Mucosa of rectum (tissue), 2 donors: ENCODE measurements around the gene MNAT1.
"Not testable (repeated sequence)": the region's sequence is repeated elsewhere in the genome, so short reads cannot be mapped to it uniquely, and the experiment has no call there.

Experiments
- H3K27ac ChIP-seq, 2 donors: one replicate each; pipeline ENCODE4 v1.7.0; 2013; ENCODE audit warnings: inconsistent platforms in 2 of 2, low read depth in 2 of 2, low read length in 2 of 2
- H3K27me3 ChIP-seq, 2 donors: one replicate each; pipeline ENCODE4 v1.7.0; 2013; ENCODE audit warnings: low read length in 2 of 2; ENCODE audit not compliant: control insufficient read depth in 2 of 2, insufficient read depth in 2 of 2
- H3K36me3 ChIP-seq, 2 donors: one replicate each; pipeline ENCODE4 v1.7.0; 2013; ENCODE audit warnings: low read length in 2 of 2; ENCODE audit not compliant: control insufficient read depth in 2 of 2, insufficient read depth in 2 of 2
- H3K4me1 ChIP-seq, 2 donors: one replicate each; pipeline ENCODE4 v1.7.0; 2013; ENCODE audit warnings: low read length in 2 of 2, mild to moderate bottlenecking in 1 of 2; ENCODE audit not compliant: control insufficient read depth in 2 of 2, insufficient read depth in 2 of 2
- H3K4me3 ChIP-seq, 2 donors: one replicate each; pipeline ENCODE4 v1.7.0; 2013; ENCODE audit warnings: low read length in 2 of 2
- H3K9ac ChIP-seq, 2 donors: one replicate each; pipeline ENCODE4 v1.7.0; 2013; ENCODE audit warnings: low read length in 2 of 2, low read depth in 1 of 2, mild to moderate bottlenecking in 1 of 2
- H3K9me3 ChIP-seq, 2 donors: one replicate each; pipeline ENCODE4 v1.7.0; 2013; ENCODE audit warnings: low read length in 2 of 2; ENCODE audit not compliant: control insufficient read depth in 2 of 2
- donor health status: healthy.
- donor health status: Normal muscosa, but diverticular disease.

Gene MNAT1

GRCh38 chr14:60720962-60721325 is 13.6 kb upstream of the MNAT1 start:
- H3K9ac ChIP-seq: no peak overlapping the region

DNA sequence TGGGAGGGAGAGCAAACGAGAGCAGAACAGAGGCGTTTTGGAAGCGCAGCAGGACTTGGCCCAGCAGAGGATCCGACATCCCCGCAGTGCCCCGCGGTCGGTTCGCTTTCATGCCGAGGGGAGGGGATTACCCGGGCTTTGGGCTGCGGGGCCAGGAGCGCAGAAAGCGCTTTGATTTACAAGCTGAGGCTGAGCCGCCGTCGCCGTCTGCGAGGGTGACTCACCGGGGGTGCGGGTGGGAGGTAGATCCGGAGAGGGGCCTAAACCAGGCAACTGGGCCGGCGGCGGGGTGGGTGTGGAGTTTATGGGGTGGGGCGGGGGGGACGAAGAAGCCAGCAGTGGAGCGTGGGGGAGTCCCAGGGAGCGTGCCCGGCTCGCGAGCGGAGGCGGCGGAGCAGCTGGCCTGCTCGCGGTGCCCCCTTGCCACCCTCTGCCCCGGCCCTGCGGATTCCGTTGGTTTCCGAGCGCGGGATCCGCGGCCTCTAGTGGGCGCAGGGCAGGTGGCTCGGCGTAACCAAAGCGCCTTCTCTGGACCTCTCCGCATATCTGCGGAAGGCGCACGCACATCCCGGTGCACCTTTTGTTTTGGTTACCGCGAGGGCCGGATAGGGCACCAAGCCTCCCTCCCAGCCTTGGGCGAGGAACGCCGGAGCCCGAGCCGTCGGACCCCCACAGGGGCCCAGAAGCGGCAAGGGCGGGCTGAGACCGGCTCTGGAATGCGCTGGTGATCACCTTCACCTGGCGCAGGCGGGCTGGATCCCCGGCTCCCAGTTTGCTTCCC is 13.0 kb upstream of the MNAT1 start:
- Histone ChIP-seq H3K27me3 (peaks cover 34 to 37% of the 10 kb centered on the region in 2 donors), H3K9me3 (no peaks in the 10 kb centered on the region), H3K4me1 (peaks cover 16 to 19% of the 10 kb centered on the region in 2 donors), H3K27ac (no peak overlapping the region), H3K4me3 (peak overlapping the region; percentile 56 to 77), H3K9ac (peak overlapping the region in 1 of 2 donors; percentile 30), H3K36me3 (no peaks in the 10 kb centered on the region)

More at GRCh38 chr14:60720962-60721325, 13.6 kb upstream of the MNAT1 start:
- peaks cover 34 to 37% of the 10 kb centered on the region in 2 donors for H3K27me3 ChIP-seq
- H3K9me3 ChIP-seq: no peaks in the 10 kb centered on the region
- no peaks in the 10 kb centered on the region for H3K36me3 ChIP-seq
- no peak overlapping the region for H3K4me3 ChIP-seq
- peaks cover 16 to 19% of the 10 kb centered on the region in 2 donors for H3K4me1 ChIP-seq
- no peak overlapping the region for H3K27ac ChIP-seq

DNA sequence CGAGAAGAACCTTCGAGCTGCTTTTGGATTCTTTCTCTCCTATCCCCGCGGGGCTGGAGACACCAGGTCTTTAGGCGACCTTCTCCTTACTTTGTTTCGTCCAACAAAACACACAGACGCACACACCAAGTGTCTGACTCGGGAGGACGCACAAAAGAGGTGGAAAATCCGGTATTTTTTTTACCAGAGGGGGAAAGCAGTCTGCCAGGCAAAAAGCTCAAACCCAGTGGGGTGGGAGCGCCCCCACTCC is 12.5 kb upstream of the MNAT1 start:
- peaks cover 34 to 40% of the 10 kb centered on the region in 2 donors for H3K27me3 ChIP-seq
- H3K27ac ChIP-seq: no peak overlapping the region
- peak overlapping the region in 1 of 2 donors; percentile 30 for H3K9ac ChIP-seq
- H3K4me1 ChIP-seq: peaks cover 16 to 19% of the 10 kb centered on the region in 2 donors
- no peaks in the 10 kb centered on the region for H3K36me3 ChIP-seq
- H3K9me3 ChIP-seq: no peaks in the 10 kb centered on the region
- H3K4me3 ChIP-seq: peak overlapping the region; percentile 56 to 77

DNA sequence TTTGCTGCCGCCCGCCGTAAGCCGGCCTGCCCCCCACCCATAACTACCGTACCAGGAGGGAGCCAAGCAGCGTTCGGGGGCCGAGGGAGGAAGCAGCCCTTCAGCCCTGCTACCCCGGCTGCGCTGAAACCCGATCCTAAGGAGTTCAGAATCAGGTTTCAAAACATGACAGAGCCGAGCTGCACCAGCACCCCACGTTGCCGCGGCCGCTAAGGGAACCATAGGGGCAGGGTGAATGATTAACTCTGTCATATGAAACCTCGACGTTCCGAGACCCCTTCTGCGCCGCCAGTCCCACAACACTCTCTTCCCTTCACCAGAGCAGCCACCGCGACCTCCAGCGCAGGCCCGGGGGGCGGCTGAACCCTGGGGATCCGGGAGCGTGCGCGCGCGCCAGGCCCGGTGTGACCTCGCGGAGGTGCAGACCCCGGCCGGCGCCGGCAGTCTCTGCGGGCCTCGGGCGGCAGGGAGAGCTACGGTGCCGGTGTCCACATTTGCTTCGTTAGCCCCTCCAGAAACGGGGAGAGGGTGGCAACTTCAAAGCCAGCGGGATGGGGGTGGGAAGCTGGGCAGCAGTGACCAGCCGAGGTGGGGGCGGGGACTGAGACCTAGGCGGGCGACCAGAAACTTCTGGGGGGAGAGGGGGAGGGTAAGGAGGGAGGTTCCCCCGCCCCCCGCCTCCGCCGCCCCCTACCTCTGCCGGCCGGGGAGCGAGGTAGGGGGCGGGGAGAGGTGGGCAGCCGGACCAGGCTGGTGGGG is 12.0 kb upstream of the MNAT1 start:
- H3K4me1 ChIP-seq: peaks cover 16 to 19% of the 10 kb centered on the region in 2 donors
- H3K27ac ChIP-seq: no peak overlapping the region
- peak overlapping the region; percentile 66 to 77 for H3K4me3 ChIP-seq
- H3K9ac ChIP-seq: peak overlapping the region in 1 of 2 donors; percentile 30
- no peaks in the 10 kb centered on the region for H3K9me3 ChIP-seq
- peaks cover 38 to 45% of the 10 kb centered on the region in 2 donors for H3K27me3 ChIP-seq
- H3K36me3 ChIP-seq: no peaks in the 10 kb centered on the region

DNA sequence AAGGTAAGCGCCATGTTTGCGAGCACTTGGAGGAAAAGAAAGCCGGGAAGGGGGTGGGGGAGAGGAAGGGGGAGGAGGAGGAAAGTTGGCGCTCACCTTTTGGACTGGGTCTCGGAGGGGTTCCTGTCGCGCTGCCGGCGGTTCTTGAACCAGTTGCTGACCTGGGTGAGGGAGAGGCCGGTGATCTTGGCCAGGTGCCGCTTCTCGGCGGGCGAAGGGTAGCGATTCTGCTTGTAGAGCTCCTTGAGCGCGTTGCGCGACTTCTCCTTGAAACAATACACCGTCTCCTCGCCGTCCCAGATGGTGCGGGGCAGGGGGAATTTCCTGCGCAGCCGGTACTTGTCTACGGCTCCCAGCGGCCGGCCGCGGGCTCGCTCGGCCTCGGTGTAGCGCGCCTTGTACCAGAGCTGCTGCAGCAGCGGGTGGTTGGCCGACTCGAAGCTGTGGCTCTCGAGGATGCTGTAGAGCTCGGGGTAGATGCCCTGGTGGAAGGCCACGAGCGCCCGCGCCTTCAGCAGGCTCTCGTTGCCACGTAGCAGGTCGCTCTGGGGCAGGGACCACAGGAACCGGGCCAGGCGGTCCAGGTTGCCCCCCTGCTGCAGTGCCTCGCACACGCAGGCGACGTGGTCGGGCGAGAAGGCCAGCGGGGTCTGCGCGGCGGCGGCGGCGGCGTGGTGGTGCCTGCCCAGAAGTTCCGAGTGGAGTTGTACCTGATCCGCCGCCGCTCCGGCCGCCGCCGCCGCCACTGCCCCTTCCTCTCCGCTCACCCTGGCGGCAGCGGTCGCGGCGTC is 11.2 kb upstream of the MNAT1 start:
- H3K36me3 ChIP-seq: no peaks in the 10 kb centered on the region
- peak overlapping the region; percentile 66 to 77 for H3K4me3 ChIP-seq
- H3K27ac ChIP-seq: no peak overlapping the region
- peaks cover 38 to 49% of the 10 kb centered on the region in 2 donors for H3K27me3 ChIP-seq
- no peaks in the 10 kb centered on the region for H3K9me3 ChIP-seq
- peak overlapping the region in 1 of 2 donors; percentile 8 for H3K9ac ChIP-seq
- H3K4me1 ChIP-seq: peaks cover 16 to 19% of the 10 kb centered on the region in 2 donors

- Histone ChIP-seq H3K27me3 (peaks cover 38 to 45% of the 10 kb centered on the region in 2 donors), H3K9ac (peak within 1 kb of the TSS; percentile 8 to 41), H3K4me3 (peak within 1 kb of the TSS; percentile 66 to 77), H3K27ac (no peak within 1 kb of the TSS), H3K4me1 (peaks cover 16 to 19% of the 10 kb centered on the region in 2 donors), H3K9me3 (no peaks in the 10 kb centered on the region), H3K36me3 (no peaks in the 10 kb centered on the region)
These were observed 10.5 kb upstream of the MNAT1 start, which contains the start of gene SIX4 for GRCh38 chr14:60723907-60724618. Gene SIX4 (minus strand): TSS chr14:60724351. CDS start chr14:60724074, 277 bp downstream.

- peaks cover 4 to 18% of the 10 kb centered on the region in 2 donors for H3K27me3 ChIP-seq
- not testable (repeated sequence) for H3K4me3 ChIP-seq, H3K9me3 ChIP-seq, H3K27ac ChIP-seq, H3K4me1 ChIP-seq, H3K36me3 ChIP-seq, H3K9ac ChIP-seq
These were observed 3.3 kb upstream of the MNAT1 start for GRCh38 chr14:60731291-60731690.

- Histone ChIP-seq H3K9me3 (no peaks in the 10 kb centered on the region), H3K27me3 (peaks cover 0 to 6% of the 10 kb centered on the region in 2 donors), H3K27ac (no peak overlapping the region), H3K4me1 (peaks cover 0 to 3% of the 10 kb centered on the region in 2 donors), H3K4me3 (no peak overlapping the region), H3K9ac (no peak overlapping the region), H3K36me3 (no peaks in the 10 kb centered on the region)
These were observed 1.6 kb upstream of the MNAT1 start for GRCh38 chr14:60732840-60733483.

GRCh38 chr14:60735416-60735815 is 855 bp downstream of the MNAT1 start:
- Histone ChIP-seq H3K27me3 (no peaks in the 10 kb centered on the region), H3K9ac (peak overlapping the region; percentile 67 to 88), H3K36me3 (no peaks in the 10 kb centered on the region), H3K4me1 (peaks cover 0 to 3% of the 10 kb centered on the region in 2 donors), H3K9me3 (no peaks in the 10 kb centered on the region), H3K4me3 (peak overlapping the region; percentile 74 to 91), H3K27ac (no peak overlapping the region)
